ENCODE results near the gene CH25H.

DNA sequence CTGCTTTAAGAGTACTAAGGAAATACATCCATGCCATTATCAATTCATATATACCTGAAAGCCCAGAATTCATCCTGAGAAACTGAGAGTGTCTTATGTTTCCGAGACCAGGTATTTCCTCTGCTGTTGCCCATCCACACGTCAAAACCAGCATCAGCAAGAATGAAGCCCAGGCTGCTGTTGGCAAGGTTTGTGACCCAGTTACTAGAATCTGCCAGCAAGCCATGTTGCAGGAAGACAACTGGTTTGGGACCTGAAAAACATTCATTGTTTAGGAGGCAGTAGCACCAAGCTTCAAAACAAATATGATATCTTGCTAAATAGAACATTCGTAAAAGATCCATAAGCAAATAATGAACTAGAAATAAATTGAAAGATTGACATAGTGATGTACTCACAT is 21.0 kb upstream of the CH25H start:
- TF ChIP-seq, protein P1, sequence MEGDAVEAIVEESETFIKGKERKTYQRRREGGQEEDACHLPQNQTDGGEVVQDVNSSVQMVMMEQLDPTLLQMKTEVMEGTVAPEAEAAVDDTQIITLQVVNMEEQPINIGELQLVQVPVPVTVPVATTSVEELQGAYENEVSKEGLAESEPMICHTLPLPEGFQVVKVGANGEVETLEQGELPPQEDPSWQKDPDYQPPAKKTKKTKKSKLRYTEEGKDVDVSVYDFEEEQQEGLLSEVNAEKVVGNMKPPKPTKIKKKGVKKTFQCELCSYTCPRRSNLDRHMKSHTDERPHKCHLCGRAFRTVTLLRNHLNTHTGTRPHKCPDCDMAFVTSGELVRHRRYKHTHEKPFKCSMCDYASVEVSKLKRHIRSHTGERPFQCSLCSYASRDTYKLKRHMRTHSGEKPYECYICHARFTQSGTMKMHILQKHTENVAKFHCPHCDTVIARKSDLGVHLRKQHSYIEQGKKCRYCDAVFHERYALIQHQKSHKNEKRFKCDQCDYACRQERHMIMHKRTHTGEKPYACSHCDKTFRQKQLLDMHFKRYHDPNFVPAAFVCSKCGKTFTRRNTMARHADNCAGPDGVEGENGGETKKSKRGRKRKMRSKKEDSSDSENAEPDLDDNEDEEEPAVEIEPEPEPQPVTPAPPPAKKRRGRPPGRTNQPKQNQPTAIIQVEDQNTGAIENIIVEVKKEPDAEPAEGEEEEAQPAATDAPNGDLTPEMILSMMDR (IDR thresholded peaks at IDR 0.05): no peak
- TF ChIP-seq POLR2A (IDR thresholded peaks at IDR 0.05): no peak
